CD4-positive, alpha-beta T cell treated with Interleukin-6 at 100 ng/mL for 8 hours (primary cell): ENCODE measurements around the gene TMTC2.

Source experiments
- DNase-seq: peaks from one replicate; pipeline ENCODE4 v3.0.0-alpha.2; 2020; ENCODE audit warnings: mixed read lengths, low spot score

Gene TMTC2

DNA sequence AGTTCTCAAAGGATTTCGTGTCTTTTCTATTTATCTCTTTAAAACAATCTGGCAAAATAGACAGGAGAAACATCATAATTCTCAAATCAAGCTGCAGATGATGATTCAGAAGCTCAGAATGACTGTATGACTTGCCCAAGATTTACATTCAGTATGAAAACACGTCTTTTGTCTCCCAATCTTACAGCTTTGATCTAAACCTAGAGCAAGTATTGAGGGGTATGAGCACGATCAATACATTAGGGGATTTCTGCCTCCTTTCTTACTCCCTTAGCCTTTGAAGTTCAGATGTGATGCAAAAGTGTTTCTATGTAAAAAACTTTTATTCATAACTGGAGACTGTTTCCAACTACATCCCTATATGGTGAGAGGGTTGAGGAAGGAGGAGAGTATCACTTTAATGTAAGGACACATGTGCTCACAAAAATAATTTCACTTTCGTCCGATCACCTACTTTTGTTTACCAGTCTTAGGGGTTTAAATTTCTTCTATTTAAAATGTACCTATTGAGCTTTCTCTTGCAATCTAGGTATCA is 454.8 kb downstream of the TMTC2 start:
- no peak for DNase-seq

DNA sequence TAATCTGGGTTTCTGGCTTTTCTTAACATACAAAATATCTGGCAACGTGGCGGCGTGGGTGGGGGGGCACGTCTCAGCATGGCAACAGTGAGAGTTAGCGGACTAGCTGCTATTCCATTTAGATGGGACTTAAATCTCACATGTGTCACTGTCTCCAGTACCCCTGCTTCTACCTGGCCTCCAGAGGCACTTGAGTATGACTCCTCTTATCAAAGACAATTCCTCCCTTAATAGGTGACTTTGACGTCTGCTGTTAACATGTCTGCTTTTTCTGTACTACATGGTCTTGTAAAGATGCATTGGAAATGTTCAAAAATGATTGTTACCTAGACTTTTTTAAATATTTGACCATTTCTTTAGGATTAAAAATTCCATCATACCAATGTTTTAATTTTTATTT is 456.2 kb downstream of the TMTC2 start:
- no peak for DNase-seq

DNA sequence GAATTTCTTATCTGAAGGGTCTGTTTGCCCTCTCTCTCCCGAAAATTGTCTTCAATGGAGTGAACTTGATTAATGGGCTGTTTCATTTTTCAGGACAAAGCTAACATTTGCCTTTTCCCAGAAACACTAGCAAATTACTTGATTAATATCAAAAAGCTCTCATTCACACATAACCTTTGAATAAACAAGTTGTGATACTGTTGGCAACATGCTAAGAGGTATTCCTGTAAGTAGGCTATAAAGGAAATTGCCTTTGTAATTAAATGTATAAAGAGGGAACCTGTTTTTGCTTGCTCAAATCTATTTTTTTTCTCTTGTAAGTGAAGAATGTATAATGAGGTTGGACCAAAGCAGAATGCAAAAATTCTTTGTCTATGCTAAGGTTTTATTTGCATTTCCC is 457.2 kb downstream of the TMTC2 start:
- DNase-seq, result no peak

DNA sequence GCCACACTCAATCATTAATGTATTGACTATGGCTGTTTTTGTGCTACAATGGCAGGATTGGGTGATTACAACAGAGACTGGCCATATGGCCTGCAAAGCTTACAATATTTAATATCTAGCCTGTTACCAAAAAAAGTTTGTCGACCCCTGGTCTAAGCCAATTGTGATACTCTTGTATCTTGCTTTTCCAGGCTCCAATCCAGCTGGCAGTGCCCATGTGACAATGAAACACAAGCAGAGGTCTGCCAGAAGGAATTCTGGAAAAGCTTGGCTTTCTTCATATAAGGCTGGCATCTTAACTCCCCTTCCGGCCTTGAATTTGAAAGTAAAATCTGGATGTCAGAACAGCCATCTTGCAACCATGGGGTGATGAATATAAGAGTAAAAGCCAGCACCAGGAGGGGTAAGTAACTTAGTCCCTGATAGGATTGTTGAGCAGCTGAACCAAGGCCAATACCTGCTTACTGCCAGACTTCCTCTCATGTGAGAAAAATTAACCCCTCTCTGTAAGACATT is 458.7 kb downstream of the TMTC2 start:
- DNase-seq, result no peak

DNA sequence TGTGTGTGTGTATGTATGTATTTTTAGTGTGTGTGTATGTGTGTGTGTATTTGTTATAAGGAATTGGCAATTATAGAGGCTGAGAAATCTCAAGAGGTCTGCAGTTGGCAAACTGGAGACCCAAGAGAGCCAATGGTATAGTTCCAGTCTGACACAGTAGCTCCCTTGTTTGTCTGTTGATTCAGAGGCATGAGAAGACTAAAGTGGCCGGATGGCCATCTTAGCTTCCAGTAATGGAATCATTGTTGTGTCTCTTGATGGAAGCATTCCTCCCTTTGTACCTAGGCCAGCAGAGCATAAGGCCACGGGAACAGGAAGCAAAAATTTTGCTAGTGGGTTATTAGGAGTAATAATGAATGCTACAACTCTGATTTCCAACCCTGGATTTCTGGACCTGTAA is 460.6 kb downstream of the TMTC2 start:
- DNase-seq, result no peak

DNA sequence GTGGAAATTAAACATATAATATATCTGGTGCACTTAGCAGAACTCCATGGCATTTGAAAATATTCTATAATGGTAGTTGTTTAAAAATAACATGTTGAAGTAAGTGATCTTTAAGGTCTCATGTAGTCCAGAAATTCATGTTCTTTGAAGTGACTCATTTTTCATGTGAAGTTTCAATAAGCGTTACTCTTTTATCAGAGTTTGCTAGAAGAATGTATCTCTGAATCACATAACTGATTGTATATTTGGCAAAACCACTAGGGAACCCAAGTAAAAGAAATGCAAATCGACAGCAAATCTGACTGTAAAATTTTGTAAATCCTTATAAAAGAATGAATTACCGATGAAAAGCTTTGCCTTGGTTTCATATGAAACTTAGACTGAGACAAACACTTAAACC is 463.3 kb downstream of the TMTC2 start:
- no peak for DNase-seq

DNA sequence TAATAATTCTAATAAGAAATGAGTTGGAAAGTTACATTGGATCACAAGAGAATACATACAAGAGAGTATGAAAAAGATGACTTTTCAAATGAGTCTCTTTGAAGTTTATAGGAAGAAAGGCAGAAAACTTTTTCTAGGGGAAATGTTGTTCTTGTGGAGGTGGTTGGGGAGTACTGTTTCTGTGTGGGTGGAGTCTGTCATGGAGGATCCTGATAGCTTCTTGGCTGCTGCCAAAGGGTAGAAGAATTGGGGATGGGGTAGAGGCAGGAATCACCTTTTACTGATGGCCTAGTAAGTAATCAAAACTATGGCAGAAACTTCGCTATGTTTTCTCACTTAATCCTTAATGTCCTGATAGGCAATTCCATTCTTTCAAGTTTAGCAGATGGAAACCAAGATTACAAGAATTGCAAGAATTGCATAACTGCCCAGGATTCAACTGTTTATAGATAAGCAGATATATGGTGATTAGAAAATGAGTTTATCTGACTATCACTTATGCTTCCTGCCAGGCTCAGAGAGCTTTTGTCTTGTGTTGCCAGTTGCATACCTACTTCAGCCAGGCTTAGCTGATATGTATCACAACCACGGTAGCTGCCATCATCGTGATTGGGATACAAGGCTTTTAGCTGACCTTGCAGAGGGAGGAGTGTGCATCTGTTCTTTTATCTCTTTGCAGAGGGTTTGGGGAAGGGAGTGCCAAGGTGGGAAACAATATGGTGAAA is 463.9 kb downstream of the TMTC2 start:
- no peak for DNase-seq

DNA sequence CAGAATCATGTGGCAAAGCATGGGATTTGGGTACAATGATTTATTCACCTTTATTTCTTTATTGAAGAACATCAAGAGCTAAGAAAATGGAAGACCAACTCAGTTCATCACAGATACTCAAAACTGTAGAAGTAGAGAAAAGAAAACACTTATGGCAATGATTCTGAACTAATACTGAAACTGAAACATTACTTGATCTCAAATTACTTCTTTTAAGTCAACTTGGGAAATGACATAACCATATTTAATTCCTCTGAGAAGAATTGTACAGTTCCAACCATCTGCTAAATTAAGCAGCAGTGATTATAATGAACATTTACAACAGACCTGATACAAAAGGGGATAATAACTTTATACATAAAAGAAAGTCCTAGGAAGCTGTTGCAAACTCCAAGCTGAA is 466.5 kb downstream of the TMTC2 start:
- no peak for DNase-seq

DNA sequence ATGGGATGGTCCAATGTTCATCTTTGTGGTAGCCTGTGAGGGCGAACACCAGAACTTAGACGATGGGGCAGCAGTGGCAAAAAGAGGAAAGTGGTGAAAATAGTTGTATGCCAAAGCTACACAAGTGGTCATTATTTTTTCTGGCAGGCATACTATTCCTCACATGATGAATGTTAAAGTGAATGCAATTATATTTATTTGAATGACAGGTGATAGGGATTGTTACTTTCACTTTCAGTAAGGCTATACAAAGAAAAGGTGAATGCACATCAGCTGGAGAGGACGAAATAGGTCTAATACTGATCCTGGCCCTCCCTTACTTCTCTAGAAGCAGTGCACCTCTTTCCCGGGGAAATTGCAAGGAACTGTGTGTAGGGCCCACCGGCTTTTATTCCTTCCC is 470.1 kb downstream of the TMTC2 start:
- DNase-seq, result no peak

DNA sequence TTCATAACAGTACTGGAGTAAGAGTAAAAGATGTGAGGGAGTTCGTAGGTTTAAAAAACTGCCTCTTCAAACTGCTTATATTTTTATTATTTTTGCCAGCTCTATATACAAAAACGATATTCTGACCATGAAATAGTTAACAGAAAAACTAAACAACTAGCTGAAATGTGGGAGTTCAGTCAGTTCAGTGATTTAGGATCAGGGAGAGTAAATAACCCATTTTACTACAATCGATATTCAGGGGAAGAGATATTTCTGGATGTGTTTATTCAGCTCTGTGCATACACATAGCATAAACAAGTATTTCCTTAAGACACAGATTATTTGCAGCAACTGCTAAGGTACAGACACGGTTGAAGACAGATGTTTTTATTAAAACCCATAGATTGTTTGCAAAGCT is 470.9 kb downstream of the TMTC2 start:
- no peak for DNase-seq

DNA sequence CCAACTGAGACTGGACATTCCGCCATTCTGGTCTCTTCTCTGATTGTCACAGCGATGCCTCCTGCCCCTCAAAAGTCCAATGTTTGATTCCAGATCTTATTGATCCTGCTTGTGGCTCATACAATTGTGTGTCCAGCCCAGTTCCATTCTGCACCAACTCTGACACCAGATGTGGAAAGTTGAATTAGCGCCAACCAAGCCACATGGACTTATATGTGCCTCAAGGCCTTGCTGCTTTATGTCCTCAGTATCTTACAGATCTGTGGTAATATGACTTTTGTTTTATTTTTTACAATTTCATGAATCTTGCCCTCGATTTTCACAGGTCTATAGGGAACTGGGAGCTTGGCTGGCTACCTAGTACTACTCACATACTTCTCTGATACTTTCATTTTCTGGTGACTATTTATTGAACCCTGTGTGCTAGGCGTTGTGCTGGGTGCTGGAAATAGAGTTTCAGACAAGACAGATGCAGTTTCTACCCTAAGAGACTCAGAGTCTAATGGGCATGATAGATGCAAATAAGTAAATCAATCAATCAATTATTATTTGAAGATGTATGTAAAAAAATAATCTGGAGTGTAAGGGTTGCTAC is 472.0 kb downstream of the TMTC2 start:
- no peak for DNase-seq

DNA sequence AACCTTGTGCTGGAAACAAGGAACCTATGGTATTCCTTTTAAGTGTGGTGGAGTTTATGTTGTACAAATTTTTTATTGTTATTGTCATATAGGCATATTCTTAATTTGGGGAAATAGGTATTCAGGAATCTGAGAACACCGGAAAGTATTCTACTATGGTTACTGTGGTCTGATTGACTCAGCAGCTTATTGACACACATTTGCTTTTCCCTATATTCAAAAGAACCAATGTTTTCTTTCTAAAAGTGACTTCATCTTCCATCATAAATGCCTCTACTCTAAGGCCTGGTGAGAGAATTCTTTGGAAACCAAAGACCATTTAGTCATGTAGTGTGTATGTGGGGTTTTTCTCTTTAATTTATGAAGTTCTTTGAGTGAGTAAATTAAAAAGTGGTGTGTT is 474.8 kb downstream of the TMTC2 start:
- DNase-seq, result no peak

DNA sequence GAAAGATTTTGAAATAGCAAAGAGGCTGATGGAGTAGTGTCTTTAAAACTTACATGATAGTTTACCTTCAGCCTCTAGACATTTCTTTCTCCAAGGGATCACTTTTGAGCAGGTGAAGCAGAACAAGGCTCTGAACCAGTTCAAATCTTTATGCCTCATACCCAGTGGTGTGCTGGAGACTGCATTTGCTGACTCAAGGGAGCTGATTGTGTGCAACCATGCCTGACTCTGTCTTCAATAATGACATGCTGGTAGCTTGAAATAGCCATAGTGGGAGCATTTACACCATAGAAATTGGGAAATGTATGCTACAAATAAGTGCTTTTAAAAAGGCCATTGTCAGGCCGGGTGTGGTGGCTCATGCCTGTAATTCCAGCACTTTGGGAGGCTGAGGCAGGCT is 482.0 kb downstream of the TMTC2 start:
- DNase-seq, result no peak

DNA sequence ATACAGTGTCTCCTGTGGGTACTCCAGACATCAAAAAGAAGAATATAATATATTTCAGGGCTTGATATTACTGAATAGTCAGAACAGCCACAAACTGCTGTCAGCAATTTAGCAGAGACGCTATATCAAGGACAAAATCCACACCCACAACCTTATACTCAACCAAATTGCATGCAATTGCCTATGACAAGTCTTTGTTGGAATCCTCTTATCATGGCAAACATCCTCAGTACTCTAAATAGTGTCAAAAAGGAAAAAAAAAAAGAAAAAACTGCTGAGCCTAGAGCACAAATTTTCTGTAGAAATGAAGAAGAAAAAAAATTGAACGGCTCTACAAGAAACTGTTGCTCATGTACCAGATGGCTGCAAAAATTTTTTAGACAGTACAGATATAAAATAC is 485.7 kb downstream of the TMTC2 start:
- DNase-seq, result no peak

DNA sequence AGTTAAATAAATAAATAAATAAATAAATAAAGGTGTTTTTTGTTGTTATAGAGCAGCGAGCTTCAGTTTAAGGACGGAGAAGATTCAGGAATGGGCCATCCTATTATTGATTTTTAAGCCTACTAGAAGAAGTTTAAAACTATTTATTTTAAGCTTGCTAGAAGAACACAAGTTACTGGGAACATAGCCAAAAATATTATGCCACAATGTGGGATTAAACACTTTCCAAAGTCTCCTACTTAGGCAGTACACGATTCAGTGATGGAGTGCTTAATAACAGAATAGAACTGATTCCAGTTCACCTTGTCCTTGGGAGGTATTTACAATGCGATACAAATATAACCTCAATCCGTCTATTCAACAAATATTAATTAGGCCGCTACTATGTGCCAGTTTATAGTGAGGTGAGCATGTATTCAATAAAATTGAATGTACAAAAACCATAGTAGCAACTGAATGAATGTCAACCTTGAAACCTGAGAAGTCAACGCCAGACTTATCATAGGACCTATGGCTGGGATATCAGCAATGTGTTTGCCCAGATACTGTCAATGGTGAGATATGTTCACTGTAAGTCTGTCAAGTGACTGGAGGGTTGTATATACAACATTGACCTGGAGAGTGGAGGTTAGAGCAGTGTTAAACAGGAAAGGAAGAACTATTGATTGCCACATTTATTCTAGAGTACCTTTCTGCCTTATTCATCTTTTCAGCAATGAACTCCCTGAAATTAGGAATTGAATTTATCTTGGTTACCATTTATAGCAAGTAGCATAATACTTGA is 486.4 kb downstream of the TMTC2 start:
- DNase-seq, result no peak

DNA sequence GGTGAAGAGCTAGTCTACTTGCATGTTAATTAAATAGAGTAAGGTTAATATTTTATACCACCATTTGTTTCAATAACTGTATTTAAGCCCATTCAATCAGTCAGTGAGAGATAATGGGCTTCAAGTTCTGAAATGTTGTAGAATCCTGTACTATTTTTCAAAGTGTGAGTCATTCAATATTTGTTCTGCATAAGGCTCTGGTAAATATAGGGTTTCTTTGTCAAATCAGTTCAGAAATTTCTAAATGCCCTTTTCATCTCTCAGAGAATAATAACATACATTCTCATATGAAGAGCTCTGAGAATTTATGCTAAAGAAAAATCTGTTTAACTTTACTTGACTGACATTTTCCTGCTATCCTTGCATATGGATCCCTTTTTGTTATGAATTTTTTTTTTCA is 493.3 kb downstream of the TMTC2 start:
- no peak for DNase-seq

DNA sequence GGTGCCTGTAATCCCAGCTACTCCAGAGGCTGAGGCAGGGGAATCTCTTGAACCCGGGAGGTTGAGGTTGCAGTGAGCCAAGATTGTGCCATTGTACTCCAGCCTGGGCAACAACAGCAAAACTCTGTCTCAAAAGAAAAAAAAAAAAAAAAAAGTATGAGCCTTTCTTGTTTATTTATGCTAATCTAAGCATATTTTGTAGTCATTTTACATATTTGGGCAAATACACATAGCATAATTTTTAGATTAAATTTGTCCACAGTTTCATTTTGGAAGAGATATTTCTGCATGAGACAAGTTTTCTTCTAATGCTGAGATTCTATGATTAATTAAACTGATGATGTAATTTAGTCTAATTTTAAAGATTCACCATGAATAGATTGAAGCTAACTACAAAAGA is 494.4 kb downstream of the TMTC2 start:
- no peak for DNase-seq

DNA sequence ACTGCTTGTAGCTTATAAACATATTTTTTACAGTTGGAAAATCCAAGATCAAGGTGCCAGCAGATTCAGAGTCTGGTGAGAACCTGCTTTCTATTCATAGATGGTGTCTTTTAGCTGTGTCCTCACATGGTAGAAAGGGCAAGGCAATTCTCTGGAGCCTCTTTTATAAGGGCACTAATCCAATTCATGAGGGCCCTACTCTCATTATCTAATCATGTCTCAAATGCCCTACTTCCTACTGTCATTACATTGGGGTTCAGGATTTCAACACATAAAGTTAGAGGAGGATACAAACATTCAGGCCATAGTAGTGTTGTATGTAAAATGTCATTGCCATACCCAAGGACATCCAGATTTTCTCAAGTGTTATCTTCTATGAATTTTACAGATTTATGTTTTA is 496.4 kb downstream of the TMTC2 start:
- DNase-seq, result no peak
